Measurements from ENCODE around the gene LMO1.

- TF ChIP-seq CTCF (optimal IDR thresholded peaks at IDR 0.05 in 1 of 3, IDR thresholded peaks at IDR 0.05 in 1 of 3, conservative IDR thresholded peaks at IDR 0.05 in 1 of 3; ENCODE audit: extremely low read depth in 1 of 3, insufficient read depth in 2 of 3, low read length in 3 of 3) = no peak
- TF ChIP-seq EZH2 (IDR thresholded peaks at IDR 0.05; ENCODE audit: low read length) = no peak
Observed at GRCh38 chr11:8296038-8296649, 32.5 kb upstream of the LMO1 start.

Data from keratinocyte (primary cell).